Psoas muscle (tissue), 8 donors: Measurements from ENCODE around the gene TOP3A. TPM values are rescaled to one million over a fixed set of nuclear protein-coding genes. Genes with fewer than 3 reads are reported as not detected.

ENCODE experiments used
- ATAC-seq, 4 donors: fragments of 200-7000 bp; cut with Tn5 transposase; one replicate each; pipeline ENCODE4 v1.9.1; 2020; ENCODE audit warnings: moderate library complexity in 3 of 4, mild to moderate bottlenecking in 2 of 4
- DNase-seq, 2 donors: peaks; one replicate each; pipeline ENCODE4 v3.0.0-alpha.2; 2020
- H3K27ac ChIP-seq: fragments of 200-600 bp; one replicate; pipeline ENCODE4 v1.8.0; 2022
- H3K27me3 ChIP-seq, 3 donors: fragments of 200-600 bp in 1 of 3; one replicate each; pipeline versions ENCODE4 v1.6.1 to v1.8.0; 2013 to 2022; ENCODE audit warnings: low read length in 2 of 3, mild to moderate bottlenecking in 2 of 3, moderate library complexity in 1 of 3; ENCODE audit not compliant: insufficient read depth in 3 of 3
- H3K36me3 ChIP-seq, 2 donors: fragments of 200-600 bp in 1 of 2; one replicate each; pipeline versions ENCODE4 v1.6.1 to v1.8.0; 2013 to 2022; ENCODE audit warnings: low read depth in 1 of 2, mild to moderate bottlenecking in 1 of 2, moderate library complexity in 1 of 2; ENCODE audit not compliant: insufficient read depth in 1 of 2
- H3K4me1 ChIP-seq: fragments of 200-600 bp; one replicate; pipeline ENCODE4 v1.8.0; 2022
- H3K4me3 ChIP-seq: fragments of 200-600 bp; one replicate; pipeline ENCODE4 v1.8.0; 2022; ENCODE audit warnings: mild to moderate bottlenecking
- H3K9me3 ChIP-seq: fragments of 200-600 bp; one replicate; pipeline ENCODE4 v1.8.0; 2022
- WGBS, 3 donors: extraction: QIAGEN DNeasy Blood & Tissue Kit; methylation state at CpG; one replicate each; pipeline versions ENCODE4 v1.1.6 to v1.1.7; 2013; 5-methylcytosine and 5-hydroxymethylcytosine counted together
- intact Hi-C, 2 donors: fragments of 100-400 bp; cut with DNase I; formaldehyde crosslinking; loops; one replicate each; pipeline versions ENCODE4 v1.11.0 to v1.14.2; 2022
- polyA plus RNA-seq, 3 donors: library from polyadenylated mRNA; stranded (reverse); fragments of 200-250 nt; gene quantifications; one replicate each; pipeline ENCODE4 v1.2.3, GENCODE V29; 2013
- total RNA-seq, 4 donors: library from RNA; stranded (reverse); fragmentation: NEBNext Ultra II Directional in 2 of 4; extraction: Animal tissue kit (Norgen Biotek cat#: 25700) in 2 of 4; gene quantifications; one replicate each; pipeline versions ENCODE4 v1.2.1 to v1.2.4, GENCODE V29; 2021 to 2023
- TF ChIP-seq, protein P1 (sequence below): fragments of 200-600 bp; IDR thresholded peaks from one replicate; pipeline ENCODE4 v1.8.0; 2022; ENCODE audit warnings: antibody characterized with exemption
- donor health status: healthy with polysubstance abuse.
- donor health status: DM: no; HTN: no; CAD: no; lungs with moderate emphysema.
- donor health status: Bipolar disorder and iron deficiency.
- donor health status: healthy.
- donor health status: DM: yes; HTN: yes; CAD: no.
- donor health status: DM: no; HTN: no; CAD: no.
- donor health status: DM: no; HTN: no; CAD: no.
- donor health status: DM: yes; HTN: yes; CAD: no.

The TOP3A gene
- total and polyA plus RNA-seq, 7 donors = 8.8 to 24.3 (median 13.6) TPM

DNA sequence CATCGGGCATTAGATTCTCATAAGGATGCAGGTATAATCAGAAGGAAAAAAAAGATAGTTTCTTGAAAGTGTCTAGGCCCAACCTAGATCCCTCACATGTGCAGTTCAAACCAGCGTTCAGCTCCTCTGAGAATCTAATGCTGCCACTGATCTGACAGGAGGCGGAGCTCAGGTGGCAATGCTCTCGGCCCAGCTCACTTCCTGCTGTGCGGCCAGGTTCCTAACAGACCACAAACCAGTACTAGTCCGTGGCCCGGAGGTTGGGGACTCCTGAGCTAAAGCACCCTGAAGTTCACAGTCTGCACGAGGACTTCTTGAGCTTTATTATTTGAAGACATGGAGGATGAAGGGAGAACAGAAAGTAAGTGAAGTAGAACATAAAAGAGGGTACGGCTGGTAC is 17.1 kb upstream of the TOP3A start:
- ATAC-seq = no peak
- H3K4me3 ChIP-seq = no peak overlapping the region
- 88 to 91% (median 88%) methylated on average over 9 of the region's 9 CpGs for WGBS, 3 donors
- TF ChIP-seq, protein P1, sequence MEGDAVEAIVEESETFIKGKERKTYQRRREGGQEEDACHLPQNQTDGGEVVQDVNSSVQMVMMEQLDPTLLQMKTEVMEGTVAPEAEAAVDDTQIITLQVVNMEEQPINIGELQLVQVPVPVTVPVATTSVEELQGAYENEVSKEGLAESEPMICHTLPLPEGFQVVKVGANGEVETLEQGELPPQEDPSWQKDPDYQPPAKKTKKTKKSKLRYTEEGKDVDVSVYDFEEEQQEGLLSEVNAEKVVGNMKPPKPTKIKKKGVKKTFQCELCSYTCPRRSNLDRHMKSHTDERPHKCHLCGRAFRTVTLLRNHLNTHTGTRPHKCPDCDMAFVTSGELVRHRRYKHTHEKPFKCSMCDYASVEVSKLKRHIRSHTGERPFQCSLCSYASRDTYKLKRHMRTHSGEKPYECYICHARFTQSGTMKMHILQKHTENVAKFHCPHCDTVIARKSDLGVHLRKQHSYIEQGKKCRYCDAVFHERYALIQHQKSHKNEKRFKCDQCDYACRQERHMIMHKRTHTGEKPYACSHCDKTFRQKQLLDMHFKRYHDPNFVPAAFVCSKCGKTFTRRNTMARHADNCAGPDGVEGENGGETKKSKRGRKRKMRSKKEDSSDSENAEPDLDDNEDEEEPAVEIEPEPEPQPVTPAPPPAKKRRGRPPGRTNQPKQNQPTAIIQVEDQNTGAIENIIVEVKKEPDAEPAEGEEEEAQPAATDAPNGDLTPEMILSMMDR = no peak
- DNase-seq = no peak
- H3K27me3 ChIP-seq = no peaks in the 10 kb centered on the region
- peaks cover 6 to 97% of the 10 kb centered on the region in 2 donors for H3K36me3 ChIP-seq
- no peak overlapping the region for H3K27ac ChIP-seq
- H3K4me1 ChIP-seq = no peaks in the 10 kb centered on the region
- no peaks in the 10 kb centered on the region for H3K9me3 ChIP-seq
- intact Hi-C loops = no loop called here

GRCh38 chr17:18328643-18329204 is 13.9 kb upstream of the TOP3A start:
- Histone ChIP-seq H3K4me3 (no peak overlapping the region), H3K9me3 (no peaks in the 10 kb centered on the region), H3K4me1 (no peaks in the 10 kb centered on the region), H3K27ac (no peak overlapping the region), H3K27me3 (no peaks in the 10 kb centered on the region), H3K36me3 (peaks cover 6 to 97% of the 10 kb centered on the region in 2 donors)
- 83 to 93% (median 93%) methylated on average over 9 of the region's 9 CpGs for WGBS, 3 donors
- TF ChIP-seq, protein P1 = no peak
- no peak for ATAC-seq
- DNase-seq = no peak
- intact Hi-C loops = no loop called here

DNA sequence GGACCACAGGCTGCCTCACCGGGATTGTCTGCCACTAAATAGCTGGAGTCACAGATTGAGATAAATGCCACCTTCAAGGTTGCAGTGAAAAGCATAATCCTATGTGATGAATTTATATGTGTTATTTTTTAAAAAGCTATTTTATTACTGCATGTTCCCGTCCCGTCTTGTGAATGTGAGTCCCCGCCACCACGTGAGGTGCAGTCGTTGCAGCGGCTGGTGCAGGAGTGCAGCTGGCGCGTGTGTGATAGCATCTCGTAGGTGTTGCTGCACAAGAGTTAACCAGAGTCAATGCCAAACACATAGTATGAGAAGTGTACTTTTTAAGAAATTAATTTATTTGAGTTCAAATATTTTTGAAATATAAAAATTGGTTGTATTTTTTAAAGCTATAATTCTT is 12.8 kb upstream of the TOP3A start:
- intact Hi-C loops = no loop called here
- no peaks in the 10 kb centered on the region for H3K4me1 ChIP-seq
- H3K9me3 ChIP-seq = no peaks in the 10 kb centered on the region
- no peak overlapping the region for H3K4me3 ChIP-seq
- WGBS, 3 donors = 89 to 94% (median 90%) methylated on average over 10 of the region's 10 CpGs
- H3K27me3 ChIP-seq = no peaks in the 10 kb centered on the region
- ATAC-seq (no peak), DNase-seq (no peak)
- H3K27ac ChIP-seq = no peak overlapping the region
- H3K36me3 ChIP-seq = peaks cover 4 to 98% of the 10 kb centered on the region in 2 donors
- TF ChIP-seq, protein P1 = no peak

DNA sequence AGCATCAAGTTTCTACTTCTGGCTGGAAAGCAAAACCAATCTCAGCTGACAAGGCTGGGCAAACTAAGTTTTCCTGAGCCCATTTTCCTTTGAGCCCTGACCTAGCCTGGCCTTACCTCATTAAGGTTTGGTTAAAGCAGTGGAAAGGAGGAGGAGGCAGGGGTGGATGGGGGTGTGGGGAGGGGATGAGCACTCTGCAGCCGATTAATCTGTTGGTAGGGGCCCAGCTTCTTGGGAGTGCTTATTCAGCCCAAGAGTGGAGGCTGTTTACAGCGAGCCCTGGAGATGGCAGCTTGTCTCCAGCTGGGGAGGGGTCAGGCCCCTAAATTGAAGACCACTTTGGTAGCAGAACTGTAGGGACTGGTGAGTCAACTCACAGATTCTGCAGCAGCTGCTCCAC is 12.3 kb upstream of the TOP3A start:
- peaks cover 4 to 98% of the 10 kb centered on the region in 2 donors for H3K36me3 ChIP-seq
- H3K27ac ChIP-seq = no peak overlapping the region
- no peaks in the 10 kb centered on the region for H3K27me3 ChIP-seq
- no peaks in the 10 kb centered on the region for H3K9me3 ChIP-seq
- DNase-seq (no peak), ATAC-seq (no peak)
- no peak overlapping the region for H3K4me3 ChIP-seq
- WGBS, 3 donors = 50 to 74% (median 60%) methylated on average over 2 of the region's 2 CpGs
- TF ChIP-seq, protein P1 = no peak
- intact Hi-C loops = no loop called here
- no peaks in the 10 kb centered on the region for H3K4me1 ChIP-seq

- H3K27me3 ChIP-seq = no peaks in the 10 kb centered on the region
- no peak overlapping the region for H3K27ac ChIP-seq
- ATAC-seq = no peak
- no peaks in the 10 kb centered on the region for H3K9me3 ChIP-seq
- intact Hi-C loops = no loop called here
- DNase-seq = no peak
- H3K4me3 ChIP-seq = no peak overlapping the region
- TF ChIP-seq, protein P1 = no peak
- peaks cover 4 to 94% of the 10 kb centered on the region in 2 donors for H3K36me3 ChIP-seq
- WGBS, 3 donors = 83 to 91% (median 85%) methylated on average over 6 of the region's 6 CpGs
- H3K4me1 ChIP-seq = no peaks in the 10 kb centered on the region
Observed at GRCh38 chr17:18326572-18326971, 11.8 kb upstream of the TOP3A start.
